SK-N-SH (cell line): ENCODE data around the gene NTN5.
A peak's percentile ranks its signal among the peaks of the same experiment; 100 is the strongest.

Experiments
- ELF1 ChIP-seq: IDR thresholded peaks from 2 replicates; pipeline ENCODE4 v1.4.0; 2012
- GABPA ChIP-seq: IDR thresholded peaks from 2 replicates; pipeline ENCODE4 v1.4.0; 2012; ENCODE audit warnings: low read depth, mild to moderate bottlenecking
- MXI1 ChIP-seq: IDR thresholded peaks from 2 replicates; pipeline ENCODE4 v1.6.1; 2012; ENCODE audit warnings: mild to moderate bottlenecking, low read depth, low read length, improper control_type of control experiment
- POLR2AphosphoS5 ChIP-seq: IDR thresholded peaks from 2 replicates; pipeline ENCODE4 v1.6.1; 2012; ENCODE audit warnings: low read depth, low read length
- SMC3 ChIP-seq: IDR thresholded peaks from 2 replicates; pipeline ENCODE4 v1.6.1; 2012; ENCODE audit warnings: low read depth, low read length, improper control_type of control experiment
- TEAD4 ChIP-seq: IDR thresholded peaks from 2 replicates; pipeline ENCODE4 v1.4.0; 2012; ENCODE audit warnings: mild to moderate bottlenecking, borderline replicate concordance; ENCODE audit not compliant: insufficient read depth
- TF ChIP-seq, protein P1 (sequence below): fragments of 200-600 bp; sonication (generic); IDR thresholded peaks from 2 replicates; pipeline ENCODE4 v1.6.1; 2017; ENCODE audit warnings: antibody characterized with exemption, mild to moderate bottlenecking, moderate library complexity
- TF ChIP-seq, protein P2 (sequence below): fragments of 150-350 bp; IDR thresholded peaks from 2 replicates; pipeline ENCODE4 v1.6.1; 2016; ENCODE audit warnings: mild to moderate bottlenecking, low read depth, low read length
- TF ChIP-seq, protein P3 (sequence below): fragments of 150-350 bp; IDR thresholded peaks from 2 replicates; pipeline ENCODE4 v1.6.1; 2017; ENCODE audit warnings: antibody characterized with exemption, low read length, low read depth, borderline replicate concordance
- TF ChIP-seq, protein P4 (sequence below): IDR thresholded peaks from 2 replicates; pipeline ENCODE4 v1.4.0; 2012; ENCODE audit warnings: low read depth

DNA sequence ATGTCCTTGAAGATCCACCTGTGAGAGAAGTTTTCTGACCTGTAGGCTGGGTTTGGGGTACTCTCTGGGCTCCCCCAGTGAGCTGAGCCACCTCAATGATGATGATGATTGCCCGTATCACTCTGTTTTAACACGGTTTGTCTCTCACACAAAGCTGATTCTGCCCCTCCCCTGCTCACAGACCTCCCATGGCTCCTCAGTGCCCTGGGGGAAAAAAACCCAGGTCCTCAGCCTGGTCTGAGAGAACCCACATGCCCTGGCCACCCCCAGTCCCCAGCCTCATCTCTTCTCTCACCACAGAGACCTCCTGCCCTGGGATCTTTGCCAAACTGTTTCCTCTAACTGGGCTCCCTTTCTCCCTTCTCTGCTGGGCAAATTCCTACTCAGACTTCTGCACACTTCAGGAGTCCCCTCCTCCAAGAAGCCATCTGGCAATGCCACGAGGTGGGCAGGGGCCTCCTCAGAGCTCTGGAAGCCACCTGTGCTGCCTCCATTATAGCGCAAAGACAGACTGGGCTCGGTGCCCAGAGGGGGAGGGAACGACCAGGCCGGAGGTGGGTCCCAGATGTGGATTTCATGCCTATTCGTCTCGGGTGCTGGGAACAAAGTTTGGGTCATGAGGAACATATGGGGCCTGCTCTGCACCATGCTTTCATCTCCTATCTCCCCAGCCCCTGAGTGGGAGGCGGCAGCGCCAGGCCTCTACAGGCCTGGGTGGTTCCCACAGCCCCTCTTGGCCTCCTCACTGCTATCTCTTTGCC is 18.3 kb downstream of the NTN5 start:
- TF ChIP-seq, protein P1, sequence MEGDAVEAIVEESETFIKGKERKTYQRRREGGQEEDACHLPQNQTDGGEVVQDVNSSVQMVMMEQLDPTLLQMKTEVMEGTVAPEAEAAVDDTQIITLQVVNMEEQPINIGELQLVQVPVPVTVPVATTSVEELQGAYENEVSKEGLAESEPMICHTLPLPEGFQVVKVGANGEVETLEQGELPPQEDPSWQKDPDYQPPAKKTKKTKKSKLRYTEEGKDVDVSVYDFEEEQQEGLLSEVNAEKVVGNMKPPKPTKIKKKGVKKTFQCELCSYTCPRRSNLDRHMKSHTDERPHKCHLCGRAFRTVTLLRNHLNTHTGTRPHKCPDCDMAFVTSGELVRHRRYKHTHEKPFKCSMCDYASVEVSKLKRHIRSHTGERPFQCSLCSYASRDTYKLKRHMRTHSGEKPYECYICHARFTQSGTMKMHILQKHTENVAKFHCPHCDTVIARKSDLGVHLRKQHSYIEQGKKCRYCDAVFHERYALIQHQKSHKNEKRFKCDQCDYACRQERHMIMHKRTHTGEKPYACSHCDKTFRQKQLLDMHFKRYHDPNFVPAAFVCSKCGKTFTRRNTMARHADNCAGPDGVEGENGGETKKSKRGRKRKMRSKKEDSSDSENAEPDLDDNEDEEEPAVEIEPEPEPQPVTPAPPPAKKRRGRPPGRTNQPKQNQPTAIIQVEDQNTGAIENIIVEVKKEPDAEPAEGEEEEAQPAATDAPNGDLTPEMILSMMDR: no peak
- TF ChIP-seq SMC3: no peak
- TF ChIP-seq, protein P2, sequence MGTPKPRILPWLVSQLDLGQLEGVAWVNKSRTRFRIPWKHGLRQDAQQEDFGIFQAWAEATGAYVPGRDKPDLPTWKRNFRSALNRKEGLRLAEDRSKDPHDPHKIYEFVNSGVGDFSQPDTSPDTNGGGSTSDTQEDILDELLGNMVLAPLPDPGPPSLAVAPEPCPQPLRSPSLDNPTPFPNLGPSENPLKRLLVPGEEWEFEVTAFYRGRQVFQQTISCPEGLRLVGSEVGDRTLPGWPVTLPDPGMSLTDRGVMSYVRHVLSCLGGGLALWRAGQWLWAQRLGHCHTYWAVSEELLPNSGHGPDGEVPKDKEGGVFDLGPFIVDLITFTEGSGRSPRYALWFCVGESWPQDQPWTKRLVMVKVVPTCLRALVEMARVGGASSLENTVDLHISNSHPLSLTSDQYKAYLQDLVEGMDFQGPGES: no peak
- TF ChIP-seq, protein P3, sequence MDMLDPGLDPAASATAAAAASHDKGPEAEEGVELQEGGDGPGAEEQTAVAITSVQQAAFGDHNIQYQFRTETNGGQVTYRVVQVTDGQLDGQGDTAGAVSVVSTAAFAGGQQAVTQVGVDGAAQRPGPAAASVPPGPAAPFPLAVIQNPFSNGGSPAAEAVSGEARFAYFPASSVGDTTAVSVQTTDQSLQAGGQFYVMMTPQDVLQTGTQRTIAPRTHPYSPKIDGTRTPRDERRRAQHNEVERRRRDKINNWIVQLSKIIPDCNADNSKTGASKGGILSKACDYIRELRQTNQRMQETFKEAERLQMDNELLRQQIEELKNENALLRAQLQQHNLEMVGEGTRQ: no peak
- TF ChIP-seq MXI1: peak; percentile 55; the same call in 1 of the 2 replicates
- no peak for TF ChIP-seq TEAD4
- TF ChIP-seq GABPA: no peak
- TF ChIP-seq POLR2AphosphoS5: no peak
- no peak for TF ChIP-seq ELF1
- TF ChIP-seq, protein P4, sequence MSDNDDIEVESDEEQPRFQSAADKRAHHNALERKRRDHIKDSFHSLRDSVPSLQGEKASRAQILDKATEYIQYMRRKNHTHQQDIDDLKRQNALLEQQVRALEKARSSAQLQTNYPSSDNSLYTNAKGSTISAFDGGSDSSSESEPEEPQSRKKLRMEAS: peak; percentile 46; the same call in 1 of the 2 replicates
